Hepatocyte (in vitro differentiated cells): ENCODE measurements around the gene PPP1R15A. TPM values are rescaled to one million over a fixed set of nuclear protein-coding genes. Genes with fewer than 3 reads are reported as not detected.
"Not testable (repeated sequence)": the region's sequence is repeated elsewhere in the genome, so short reads cannot be mapped to it uniquely, and the experiment has no call there.

Experiments used
- DNase-seq: peaks from one replicate; pipeline ENCODE4 v3.0.0-alpha.2; 2016; ENCODE audit warnings: low spot score
- H2AFZ ChIP-seq: fragments of 200-600 bp; sonication (generic); 2 replicates; pipeline ENCODE4 v1.6.0; 2016; ENCODE audit warnings: antibody characterized with exemption, mild to moderate bottlenecking
- H3K27ac ChIP-seq: fragments of 200-600 bp; sonication (generic); 2 replicates; pipeline ENCODE4 v1.5.1; 2016; ENCODE audit warnings: mild to moderate bottlenecking
- H3K27me3 ChIP-seq: fragments of 200-600 bp; sonication (generic); 2 replicates; pipeline ENCODE4 v1.6.1; 2016
- H3K36me3 ChIP-seq: fragments of 200-600 bp; sonication (generic); replicated peaks from 2 replicates; pipeline ENCODE4 v1.5.1; 2016; ENCODE audit warnings: low read depth; ENCODE audit not compliant: insufficient read depth
- H3K4me1 ChIP-seq: fragments of 200-600 bp; sonication (generic); 2 replicates; pipeline ENCODE4 v1.5.1; 2016; ENCODE audit warnings: mild to moderate bottlenecking, moderate library complexity; ENCODE audit not compliant: insufficient read depth
- H3K4me2 ChIP-seq: fragments of 200-600 bp; sonication (generic); 2 replicates; pipeline ENCODE4 v1.6.0; 2016
- H3K4me3 ChIP-seq: fragments of 200-600 bp; sonication (generic); 2 replicates; pipeline ENCODE4 v1.5.1; 2016; ENCODE audit warnings: mild to moderate bottlenecking
- H3K79me2 ChIP-seq: fragments of 200-600 bp; sonication (generic); 2 replicates; pipeline ENCODE4 v1.6.0; 2017; ENCODE audit warnings: mild to moderate bottlenecking
- H3K9me2 ChIP-seq: fragments of 200-600 bp; sonication (generic); replicated peaks from 2 replicates; pipeline ENCODE4 v1.6.0; 2017; ENCODE audit warnings: mild to moderate bottlenecking; ENCODE audit not compliant: insufficient read depth
- H3K9me3 ChIP-seq: fragments of 200-600 bp; sonication (generic); 2 replicates; pipeline ENCODE4 v1.5.1; 2016; ENCODE audit warnings: low read depth, mild to moderate bottlenecking
- H4K20me1 ChIP-seq: fragments of 200-600 bp; sonication (generic); 2 replicates; pipeline ENCODE4 v1.6.0; 2016; ENCODE audit warnings: mild to moderate bottlenecking; ENCODE audit not compliant: insufficient read depth, poor library complexity, severe bottlenecking
- EZH2 ChIP-seq: fragments of 200-600 bp; sonication (generic); IDR thresholded peaks from 2 replicates; pipeline ENCODE4 v1.6.1; 2016; ENCODE audit warnings: antibody characterized with exemption, mild to moderate bottlenecking, borderline replicate concordance
- EZH2phosphoT487 ChIP-seq: fragments of 200-600 bp; sonication (generic); IDR thresholded peaks from one replicate; pipeline ENCODE4 v1.6.1; 2018; ENCODE audit warnings: antibody characterized with exemption, mild to moderate bottlenecking, low read depth, moderate library complexity; ENCODE audit not compliant: unreplicated experiment, severe bottlenecking
- WGBS: methylation state at CpG from one replicate; pipeline ENCODE4 v1.1.6; 2016; ENCODE audit warnings: low lambda C conversion rate; ENCODE audit errors: missing lambda C conversion rate; 5-methylcytosine and 5-hydroxymethylcytosine counted together
- polyA plus RNA-seq: library from polyadenylated mRNA; unstranded; fragments of >200 nt; fragmentation: Nextera tagmentation; extraction: Ambion mirVana; gene quantifications from 2 replicates; pipeline ENCODE4 v1.2.1, GENCODE V29; 2016
- total RNA-seq: library from RNA; depleted of rRNA; stranded (reverse); fragments of >200 nt; gene quantifications from 2 replicates; pipeline ENCODE4 v1.2.3, GENCODE V29; 2014
- TF ChIP-seq, protein P1 (sequence below): fragments of 200-600 bp; sonication (generic); IDR thresholded peaks from 2 replicates; pipeline ENCODE4 v1.5.1; 2016; ENCODE audit warnings: antibody characterized with exemption, mild to moderate bottlenecking; ENCODE audit not compliant: poor library complexity

Gene PPP1R15A
- total and polyA plus RNA-seq, 2 experiments from 2014 or later, result 83.1 to 172 TPM

DNA sequence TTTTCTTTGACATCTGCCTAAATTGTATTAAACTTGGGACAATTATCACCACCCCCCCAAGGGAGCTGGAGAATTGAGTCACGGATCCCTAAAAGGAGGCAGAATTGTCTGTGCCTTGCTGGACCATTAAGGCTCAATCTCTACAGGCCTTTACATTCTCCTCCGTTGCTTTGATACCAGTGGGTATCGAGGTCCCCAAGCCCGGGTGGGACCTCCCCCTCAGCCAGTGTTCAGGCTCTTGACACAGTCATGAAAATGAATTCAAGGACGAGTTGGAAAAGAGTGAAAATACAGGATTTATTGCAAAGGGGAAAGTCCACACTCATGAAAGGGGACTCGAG lies 5.6 kb downstream of the PPP1R15A start:
- Histone ChIP-seq H3K27me3 (no peaks in the 10 kb centered on the region), H3K9me2 (no peaks in the 10 kb centered on the region), H3K27ac (peak overlapping the region; percentile 78), H3K4me3 (no peak overlapping the region), H3K79me2 (peaks cover 46% of the 10 kb centered on the region), H3K9me3 (no peaks in the 10 kb centered on the region), H3K4me2 (no peak overlapping the region), H3K4me1 (peaks cover 23% of the 10 kb centered on the region), H4K20me1 (peaks cover 33% of the 10 kb centered on the region), H2AFZ (no peak overlapping the region), H3K36me3 (no peaks in the 10 kb centered on the region)
- TF ChIP-seq, protein P1, sequence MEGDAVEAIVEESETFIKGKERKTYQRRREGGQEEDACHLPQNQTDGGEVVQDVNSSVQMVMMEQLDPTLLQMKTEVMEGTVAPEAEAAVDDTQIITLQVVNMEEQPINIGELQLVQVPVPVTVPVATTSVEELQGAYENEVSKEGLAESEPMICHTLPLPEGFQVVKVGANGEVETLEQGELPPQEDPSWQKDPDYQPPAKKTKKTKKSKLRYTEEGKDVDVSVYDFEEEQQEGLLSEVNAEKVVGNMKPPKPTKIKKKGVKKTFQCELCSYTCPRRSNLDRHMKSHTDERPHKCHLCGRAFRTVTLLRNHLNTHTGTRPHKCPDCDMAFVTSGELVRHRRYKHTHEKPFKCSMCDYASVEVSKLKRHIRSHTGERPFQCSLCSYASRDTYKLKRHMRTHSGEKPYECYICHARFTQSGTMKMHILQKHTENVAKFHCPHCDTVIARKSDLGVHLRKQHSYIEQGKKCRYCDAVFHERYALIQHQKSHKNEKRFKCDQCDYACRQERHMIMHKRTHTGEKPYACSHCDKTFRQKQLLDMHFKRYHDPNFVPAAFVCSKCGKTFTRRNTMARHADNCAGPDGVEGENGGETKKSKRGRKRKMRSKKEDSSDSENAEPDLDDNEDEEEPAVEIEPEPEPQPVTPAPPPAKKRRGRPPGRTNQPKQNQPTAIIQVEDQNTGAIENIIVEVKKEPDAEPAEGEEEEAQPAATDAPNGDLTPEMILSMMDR, result no peak
- no peak for TF ChIP-seq EZH2
- TF ChIP-seq EZH2phosphoT487, result no peak
- WGBS, result 85% methylated on average over 6 of the region's 6 CpGs
- no peak for DNase-seq

DNA sequence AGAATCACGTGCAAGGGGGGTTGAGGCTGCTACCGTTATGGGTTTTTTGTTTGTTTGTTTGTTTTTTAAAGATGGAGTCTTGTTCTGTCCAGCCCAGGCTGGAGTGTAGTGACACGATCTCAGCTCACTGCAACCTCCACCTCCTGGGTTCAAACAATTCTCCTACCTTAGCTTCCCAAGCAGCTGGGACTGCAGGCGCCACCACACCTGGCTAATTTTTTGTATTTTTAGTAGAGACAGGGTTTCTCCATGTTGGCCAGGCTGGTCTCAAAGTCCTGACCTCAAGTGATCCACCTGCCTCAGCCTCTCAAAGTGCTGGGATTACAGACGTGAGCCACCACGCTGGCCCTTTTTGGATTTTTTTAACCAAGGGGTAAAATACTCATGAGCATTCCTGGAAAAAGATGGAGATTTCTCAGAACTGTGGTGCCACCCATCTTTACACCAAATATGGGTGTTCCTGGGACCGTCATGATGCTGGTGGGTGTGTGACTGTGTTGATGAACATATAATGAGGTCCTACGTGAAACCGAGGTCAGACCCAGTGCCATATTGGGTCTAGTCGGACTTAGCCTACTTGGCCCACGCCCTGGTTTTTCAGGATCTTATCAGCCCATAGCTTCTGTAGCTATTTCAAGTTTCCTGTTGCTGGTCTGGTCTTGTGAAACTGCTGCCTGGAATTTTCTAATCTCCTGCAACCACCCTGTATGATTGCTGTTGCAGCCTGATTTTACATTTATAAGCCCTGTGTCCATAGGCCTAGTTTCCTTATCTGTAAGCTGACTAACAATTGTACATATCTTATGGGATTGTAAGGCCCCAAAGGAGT lies 6.2 kb downstream of the PPP1R15A start:
- Histone ChIP-seq H2AFZ (no peak overlapping the region), H3K9me2 (no peaks in the 10 kb centered on the region), H3K27ac (peak overlapping the region; percentile 78), H3K9me3 (no peaks in the 10 kb centered on the region), H3K36me3 (no peaks in the 10 kb centered on the region), H3K79me2 (peaks cover 42% of the 10 kb centered on the region), H3K4me3 (no peak overlapping the region), H3K4me1 (peaks cover 23% of the 10 kb centered on the region), H4K20me1 (peaks cover 29% of the 10 kb centered on the region), H3K4me2 (no peak overlapping the region), H3K27me3 (no peaks in the 10 kb centered on the region)
- TF ChIP-seq EZH2phosphoT487, result no peak
- peak; percentile 73 for DNase-seq
- 73% methylated on average over 11 of the region's 11 CpGs for WGBS

DNA sequence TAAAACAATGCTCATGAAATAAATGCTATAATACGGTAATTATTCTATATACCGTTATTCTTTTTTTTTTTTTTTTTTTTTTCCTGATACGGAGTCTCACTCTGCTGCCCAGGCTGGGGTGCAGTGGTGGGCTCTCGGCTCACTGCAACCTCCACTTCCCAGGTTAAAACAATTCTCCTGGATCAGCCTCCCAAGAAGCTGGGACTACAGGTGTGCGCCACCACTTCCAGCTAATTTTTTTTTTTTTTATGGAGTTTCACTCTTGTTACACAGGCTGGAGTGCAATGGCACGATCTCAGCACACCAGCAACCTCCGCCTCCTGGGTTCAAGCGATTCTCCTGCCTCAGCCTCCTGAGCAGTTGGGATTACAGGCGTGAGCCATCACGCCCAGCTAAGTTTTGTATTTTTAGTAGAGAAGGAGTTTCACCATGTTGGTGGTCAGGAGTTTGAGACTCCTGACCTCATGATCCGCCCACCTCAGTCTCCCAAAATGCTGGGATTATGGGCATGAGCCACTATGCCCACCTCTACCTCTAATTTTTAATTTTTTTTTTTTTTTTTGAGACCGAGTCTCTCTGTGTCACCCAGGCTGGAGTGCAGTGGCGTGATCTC lies 6.9 kb downstream of the PPP1R15A start:
- no peak for TF ChIP-seq EZH2
- TF ChIP-seq EZH2phosphoT487, result no peak
- TF ChIP-seq, protein P1, result no peak

DNA sequence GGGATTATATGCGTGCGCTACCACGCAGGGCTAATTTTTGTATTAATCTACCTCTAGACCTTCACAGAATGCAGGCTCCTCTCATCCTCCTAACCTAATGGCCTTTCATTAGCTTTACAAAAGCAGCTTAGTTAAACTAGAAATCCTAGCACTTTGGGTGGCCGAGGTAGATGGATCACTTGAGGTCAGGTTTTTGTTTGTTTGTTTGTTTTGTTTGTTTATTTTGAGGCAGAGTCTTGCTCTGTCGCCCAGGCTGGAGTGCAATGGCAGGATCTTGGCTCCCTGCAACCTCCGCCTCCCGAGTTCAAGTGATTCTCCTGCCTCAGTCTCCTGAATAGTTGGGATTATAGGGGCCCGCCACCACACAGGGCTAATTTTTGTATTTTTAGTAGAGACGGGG lies 7.5 kb downstream of the PPP1R15A start:
- WGBS, result 80% methylated on average over 9 of the region's 9 CpGs
- H3K36me3 ChIP-seq, H3K4me2 ChIP-seq, H3K9me3 ChIP-seq, H3K4me3 ChIP-seq, DNase-seq, H3K27me3 ChIP-seq, H3K9me2 ChIP-seq, H2AFZ ChIP-seq: not testable (repeated sequence)
- peaks cover 16% of the 10 kb centered on the region for H4K20me1 ChIP-seq
- peaks cover 29% of the 10 kb centered on the region for H3K79me2 ChIP-seq
- H3K4me1 ChIP-seq, result peaks cover 17% of the 10 kb centered on the region
- peak overlapping the region; percentile 78 for H3K27ac ChIP-seq

More for the DNA sequence above, 6.9 kb downstream of the PPP1R15A start:
- DNase-seq, result no peak
- Histone ChIP-seq H3K9me2 (no peaks in the 10 kb centered on the region), H3K4me3 (no peak overlapping the region), H3K36me3 (no peaks in the 10 kb centered on the region), H4K20me1 (peaks cover 22% of the 10 kb centered on the region), H3K27me3 (no peaks in the 10 kb centered on the region), H3K9me3 (no peaks in the 10 kb centered on the region), H2AFZ (no peak overlapping the region), H3K79me2 (peaks cover 35% of the 10 kb centered on the region), H3K27ac (peak overlapping the region; percentile 78), H3K4me1 (peaks cover 22% of the 10 kb centered on the region), H3K4me2 (no peak overlapping the region)
- 88% methylated on average over 12 of the region's 13 CpGs for WGBS
